SH-SY5Y (cell line): ENCODE measurements around the gene NFIB.

Experiments
- GATA2 ChIP-seq: IDR thresholded peaks from 2 replicates; pipeline ENCODE4 v1.6.1; 2011; ENCODE audit warnings: mild to moderate bottlenecking, low read depth, low read length
- GATA3 ChIP-seq: IDR thresholded peaks from 2 replicates; pipeline ENCODE4 v1.6.1; 2011; ENCODE audit warnings: low read depth, mild to moderate bottlenecking, low read length, moderate library complexity

NFIB gene

GRCh38 chr9:14348373-14349145, 34.6 kb upstream of the NFIB start:
- TF ChIP-seq GATA2 (no peak), GATA3 (no peak)

DNA sequence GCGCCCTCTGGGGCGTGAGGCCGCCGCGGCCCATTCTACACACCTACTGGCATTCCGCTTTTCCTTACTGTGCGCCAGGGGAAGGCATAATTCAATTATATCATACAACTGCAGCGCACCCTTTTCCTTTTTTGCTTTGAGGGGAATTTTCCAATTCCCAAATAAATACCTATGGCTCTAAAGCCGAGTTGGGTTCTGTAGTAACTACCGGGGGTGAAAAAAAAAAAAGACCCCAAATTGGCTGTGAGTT, 34.1 kb upstream of the NFIB start:
- TF ChIP-seq GATA2, result no peak

- TF ChIP-seq GATA2 (no peak), GATA3 (no peak)
Observed at GRCh38 chr9:14347406-14348122, 33.6 kb upstream of the NFIB start.

GRCh38 chr9:14346811-14347405, 33.0 kb upstream of the NFIB start:
- TF ChIP-seq GATA3 (no peak), GATA2 (no peak)

GRCh38 chr9:14346231-14346791, 32.4 kb upstream of the NFIB start:
- TF ChIP-seq GATA2 (no peak), GATA3 (no peak)

GRCh38 chr9:14345354-14346230, 31.7 kb upstream of the NFIB start:
- TF ChIP-seq GATA2, result no peak
- TF ChIP-seq GATA3, result no peak

GRCh38 chr9:14344941-14345353, 31.0 kb upstream of the NFIB start:
- no peak for TF ChIP-seq GATA3
- no peak for TF ChIP-seq GATA2

DNA sequence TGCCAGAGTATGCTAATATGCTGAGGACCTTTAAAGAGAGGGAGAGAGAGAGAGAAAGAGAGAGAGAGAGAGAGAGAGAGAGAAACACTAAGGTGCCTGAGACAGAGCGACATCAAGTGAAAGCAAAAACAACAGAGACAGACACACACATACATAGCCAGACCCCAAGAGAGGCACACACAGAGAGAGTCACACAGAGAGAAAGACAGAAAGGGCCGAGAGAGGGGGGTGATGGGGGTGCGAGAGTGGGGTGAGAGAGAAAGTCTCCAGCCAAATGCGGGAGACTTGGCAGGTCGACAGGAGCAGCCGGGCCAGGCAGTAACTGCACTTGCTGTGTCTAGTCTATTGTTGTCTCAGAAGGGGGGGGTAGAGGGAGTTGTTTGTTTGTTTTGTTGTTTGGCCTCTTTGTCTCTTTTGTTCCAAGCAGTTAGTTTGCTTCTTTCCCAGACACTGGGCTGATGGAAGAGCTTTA, 30.1 kb upstream of the NFIB start:
- TF ChIP-seq GATA3 (no peak), GATA2 (no peak)

GRCh38 chr9:14343261-14344031, 29.5 kb upstream of the NFIB start:
- no peak for TF ChIP-seq GATA3
- TF ChIP-seq GATA2, result no peak

DNA sequence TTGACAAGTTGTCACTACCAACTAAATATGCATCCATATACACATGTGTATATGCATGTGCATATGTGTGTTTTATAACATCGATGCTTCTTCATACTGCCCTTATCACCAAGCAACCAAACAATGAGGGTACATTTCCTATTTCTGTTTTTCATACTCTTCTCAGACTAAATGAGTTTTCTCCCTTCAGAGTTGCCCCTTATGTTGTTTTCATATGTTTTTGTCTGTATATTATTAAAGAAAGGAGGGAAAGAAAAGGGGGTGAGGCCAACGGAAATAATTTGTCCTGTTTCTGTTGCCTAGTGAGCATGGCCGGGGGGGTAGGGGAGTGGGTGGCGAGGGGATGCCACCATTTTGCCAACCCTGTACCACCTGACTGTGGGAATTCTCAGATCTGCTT, 28.8 kb upstream of the NFIB start:
- TF ChIP-seq GATA3 (no peak), GATA2 (no peak)

DNA sequence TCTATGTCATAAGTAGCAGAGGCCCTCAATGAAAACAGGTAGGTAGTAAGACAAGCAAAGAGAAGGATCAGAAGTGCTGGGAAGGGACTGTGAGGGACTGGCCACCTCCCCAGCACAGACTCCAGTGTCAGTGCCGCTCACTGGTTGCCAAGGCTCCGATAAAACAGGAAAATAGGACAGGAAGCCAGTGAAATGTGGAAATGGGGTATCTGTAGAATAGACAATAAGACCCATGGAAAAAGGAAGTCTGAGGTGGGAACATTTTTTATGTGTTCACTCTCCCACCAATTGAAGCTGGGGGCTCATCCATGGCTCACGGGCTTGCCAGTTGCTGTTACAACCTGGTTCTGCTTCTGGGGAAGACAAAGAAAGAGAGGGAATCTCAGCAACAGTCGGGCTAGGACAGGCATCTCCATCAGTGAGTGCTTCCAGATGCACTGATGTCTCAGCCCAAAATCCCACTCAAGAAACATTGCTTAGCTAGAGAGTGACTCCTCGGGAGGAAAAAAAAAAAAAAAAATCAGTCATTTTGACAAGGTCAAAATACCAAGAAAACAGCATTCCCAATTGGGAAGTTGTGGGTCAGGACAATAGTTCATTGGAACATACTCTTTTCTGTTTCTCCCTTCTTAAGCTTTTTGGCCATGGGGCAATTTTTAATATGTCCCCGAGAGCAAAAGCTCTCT, 27.6 kb upstream of the NFIB start:
- TF ChIP-seq GATA3 (no peak), GATA2 (no peak)

- TF ChIP-seq GATA2 (no peak), GATA3 (no peak)
Observed at GRCh38 chr9:14340994-14341393, 27.1 kb upstream of the NFIB start.
